Measurements from ENCODE around the gene LGR4.
"Not testable (repeated sequence)": the region's sequence is repeated elsewhere in the genome, so short reads cannot be mapped to it uniquely, and the experiment has no call there.

Gene LGR4

GRCh38 chr11:27331981-27332380 lies 140.6 kb downstream of the LGR4 start:
- no peak for DNase-seq

GRCh38 chr11:27330633-27331270 lies 141.8 kb downstream of the LGR4 start:
- no peak for DNase-seq

- DNase-seq = no peak
Measured at GRCh38 chr11:27329867-27330632, 142.5 kb downstream of the LGR4 start.

- no peak for DNase-seq
Measured at GRCh38 chr11:27328614-27329013, 144.0 kb downstream of the LGR4 start.

- DNase-seq = not testable (repeated sequence)
Measured at GRCh38 chr11:27327064-27327463, 145.5 kb downstream of the LGR4 start.

GRCh38 chr11:27322196-27322595 lies 150.4 kb downstream of the LGR4 start:
- DNase-seq = not testable (repeated sequence)

GRCh38 chr11:27321340-27321739 lies 151.2 kb downstream of the LGR4 start:
- not testable (repeated sequence) for DNase-seq

GRCh38 chr11:27319072-27319471 lies 153.5 kb downstream of the LGR4 start:
- DNase-seq = no peak

GRCh38 chr11:27317751-27318150 lies 154.8 kb downstream of the LGR4 start:
- DNase-seq = no peak
